ENCODE data around the gene EEA1. TPM values are rescaled to one million over a fixed set of nuclear protein-coding genes. Genes with fewer than 3 reads are reported as not detected.

The EEA1 gene
- total RNA-seq, 1 donor from 2014 or later = 19.6 TPM

GRCh38 chr12:92929983-92930382, 888 bp upstream of the EEA1 start:
- no peaks in the 10 kb centered on the region for H3K9me3 Mint-ChIP-seq (ENCODE audit: low read depth)
- peak overlapping the region; percentile 99 for H3K27ac Mint-ChIP-seq
- no peak for TF ChIP-seq CTCF (IDR thresholded peaks at IDR 0.05; ENCODE audit: unreplicated experiment)
- no peak for DNase-seq (ENCODE audit: low spot score, unreplicated experiment)
- no peaks in the 10 kb centered on the region for H3K27me3 Mint-ChIP-seq
- no peaks in the 10 kb centered on the region for H3K36me3 Mint-ChIP-seq (ENCODE audit: insufficient read depth)
- H3K4me3 Mint-ChIP-seq (ENCODE audit: low read depth) = peak overlapping the region; percentile 85
- peaks cover 34% of the 10 kb centered on the region for H3K4me1 Mint-ChIP-seq (ENCODE audit: low read depth)

DNA sequence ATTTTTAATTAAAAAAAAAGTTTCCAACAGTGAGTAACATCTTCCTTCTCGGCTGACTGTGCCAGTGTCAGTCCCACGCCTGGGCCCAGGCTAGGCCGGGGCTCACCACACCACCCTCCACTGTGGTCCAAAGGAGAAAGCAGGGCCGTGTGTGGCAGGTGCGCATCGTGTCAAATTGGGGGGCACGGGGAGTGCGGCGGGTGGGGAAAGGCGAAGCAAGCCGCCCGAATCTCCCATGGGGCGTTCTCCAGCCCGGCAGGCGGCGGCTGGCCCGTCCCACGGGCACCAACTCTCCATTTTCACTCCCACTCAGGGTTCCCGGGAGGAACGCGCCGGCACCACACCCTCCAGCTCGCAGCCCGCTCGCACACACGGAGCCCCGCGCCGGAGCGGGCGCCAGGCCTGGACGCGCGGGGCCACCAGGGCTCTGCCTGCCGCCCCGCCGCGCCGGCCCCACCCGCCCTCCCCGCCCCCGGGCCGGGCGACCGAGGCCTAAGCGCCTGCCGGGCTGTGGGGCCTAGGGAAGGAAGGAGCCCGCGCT, 604 bp downstream of the EEA1 start:
- peak overlapping the region; percentile 85 for H3K4me3 Mint-ChIP-seq (ENCODE audit: low read depth)
- no peaks in the 10 kb centered on the region for H3K27me3 Mint-ChIP-seq
- H3K27ac Mint-ChIP-seq = peak overlapping the region; percentile 96
- H3K36me3 Mint-ChIP-seq (ENCODE audit: insufficient read depth) = peaks cover under 1% of the 10 kb centered on the region
- H3K4me1 Mint-ChIP-seq (ENCODE audit: low read depth) = peaks cover 36% of the 10 kb centered on the region
- DNase-seq (ENCODE audit: low spot score, unreplicated experiment) = no peak
- TF ChIP-seq CTCF (IDR thresholded peaks at IDR 0.05; ENCODE audit: unreplicated experiment) = no peak
- no peaks in the 10 kb centered on the region for H3K9me3 Mint-ChIP-seq (ENCODE audit: low read depth)

DNA sequence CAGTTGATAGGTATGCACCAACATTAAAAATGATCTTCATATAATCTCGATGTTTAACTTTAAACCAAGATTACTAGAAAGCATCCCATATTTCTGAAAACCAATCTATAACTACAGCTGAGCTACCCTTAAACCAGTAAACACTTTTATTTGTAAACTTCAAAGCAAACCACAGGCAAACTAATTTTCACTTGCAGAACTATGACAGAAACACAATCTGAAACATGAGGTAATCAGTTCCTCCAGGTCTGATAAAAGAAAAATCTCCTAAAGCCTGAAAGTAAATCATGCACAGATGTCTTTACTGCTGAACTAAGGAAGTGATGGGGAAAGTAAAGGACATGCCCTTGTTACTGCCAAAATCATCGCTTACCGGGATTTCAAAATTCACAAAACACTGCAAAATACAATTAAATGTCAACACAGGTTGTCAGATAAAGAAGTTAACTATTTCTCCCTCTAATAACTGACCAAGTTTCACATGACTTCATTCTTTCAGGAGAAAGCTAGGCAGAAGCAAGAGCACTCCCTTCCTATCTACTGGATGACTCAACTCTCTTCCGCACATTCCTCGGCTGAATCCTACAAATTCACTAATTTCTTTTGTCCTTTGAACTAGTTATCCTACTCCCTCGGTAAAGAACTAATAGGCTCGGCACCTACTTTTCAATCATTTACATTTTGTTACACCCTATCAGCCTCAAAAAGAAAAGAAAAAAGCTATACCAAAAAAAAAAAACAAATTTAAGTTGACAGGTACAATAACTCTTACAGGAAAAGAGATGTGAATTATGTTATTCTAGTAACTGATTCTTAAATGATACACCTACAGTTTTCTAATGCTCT, 1.4 kb downstream of the EEA1 start:
- no peak for TF ChIP-seq CTCF (IDR thresholded peaks at IDR 0.05; ENCODE audit: unreplicated experiment)
- no peak for DNase-seq (ENCODE audit: low spot score, unreplicated experiment)
- H3K4me3 Mint-ChIP-seq (ENCODE audit: low read depth) = peak overlapping the region; percentile 82
- peak overlapping the region; percentile 89 for H3K27ac Mint-ChIP-seq
- peaks cover 36% of the 10 kb centered on the region for H3K4me1 Mint-ChIP-seq (ENCODE audit: low read depth)
- H3K36me3 Mint-ChIP-seq (ENCODE audit: insufficient read depth) = peaks cover 3% of the 10 kb centered on the region
- peaks cover 3% of the 10 kb centered on the region for H3K9me3 Mint-ChIP-seq (ENCODE audit: low read depth)
- no peaks in the 10 kb centered on the region for H3K27me3 Mint-ChIP-seq

DNA sequence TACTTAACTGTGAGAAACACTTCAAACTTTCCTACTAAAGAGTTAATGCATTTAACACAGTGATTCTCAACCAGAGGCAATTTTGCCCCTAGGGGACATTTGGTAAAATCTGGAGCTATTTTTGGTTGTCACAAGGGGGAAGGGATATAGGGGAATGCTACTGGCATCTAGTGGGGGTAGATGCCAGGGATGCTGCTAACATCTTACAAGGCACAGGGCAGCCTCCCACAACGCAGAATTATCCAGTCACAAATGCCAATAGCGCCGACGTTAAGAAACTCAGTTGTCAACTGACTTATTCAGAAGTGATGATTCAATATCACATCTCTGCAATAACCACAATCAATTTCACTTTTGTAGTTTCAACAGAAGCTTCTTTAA, 2.0 kb downstream of the EEA1 start:
- H3K4me1 Mint-ChIP-seq (ENCODE audit: low read depth) = peaks cover 31% of the 10 kb centered on the region
- peaks cover 6% of the 10 kb centered on the region for H3K9me3 Mint-ChIP-seq (ENCODE audit: low read depth)
- peaks cover 8% of the 10 kb centered on the region for H3K36me3 Mint-ChIP-seq (ENCODE audit: insufficient read depth)
- H3K4me3 Mint-ChIP-seq (ENCODE audit: low read depth) = peak overlapping the region; percentile 82
- H3K27ac Mint-ChIP-seq = peak overlapping the region; percentile 89
- DNase-seq (ENCODE audit: low spot score, unreplicated experiment) = no peak
- no peaks in the 10 kb centered on the region for H3K27me3 Mint-ChIP-seq
- TF ChIP-seq CTCF (IDR thresholded peaks at IDR 0.05; ENCODE audit: unreplicated experiment) = peak; percentile 11

- H3K4me3 Mint-ChIP-seq (ENCODE audit: low read depth) = no peak overlapping the region
- no peak for DNase-seq (ENCODE audit: low spot score, unreplicated experiment)
- TF ChIP-seq CTCF (IDR thresholded peaks at IDR 0.05; ENCODE audit: unreplicated experiment) = no peak
- H3K36me3 Mint-ChIP-seq (ENCODE audit: insufficient read depth) = peaks cover 10% of the 10 kb centered on the region
- no peaks in the 10 kb centered on the region for H3K27me3 Mint-ChIP-seq
- H3K4me1 Mint-ChIP-seq (ENCODE audit: low read depth) = peaks cover 31% of the 10 kb centered on the region
- H3K27ac Mint-ChIP-seq = no peak overlapping the region
- peaks cover 9% of the 10 kb centered on the region for H3K9me3 Mint-ChIP-seq (ENCODE audit: low read depth)
Observed at GRCh38 chr12:92926549-92926948, 2.5 kb downstream of the EEA1 start.
